Mesenchymal stem cell (in vitro differentiated cells and primary cell): ENCODE data around the gene DLX4.

Experiments used
- DNase-seq: peaks from one replicate; pipeline ENCODE4 v3.0.0-alpha.2; 2013
- H2AFZ ChIP-seq: one replicate; pipeline ENCODE4 v1.6.1; 2013; ENCODE audit warnings: low read depth, mild to moderate bottlenecking, control low read depth, inconsistent platforms, low read length, moderate library complexity
- H2AK5ac ChIP-seq: 2 replicates; pipeline ENCODE4 v1.6.1; 2013; ENCODE audit warnings: low read length, moderate library complexity, mild to moderate bottlenecking, inconsistent platforms; ENCODE audit not compliant: severe bottlenecking
- H2BK120ac ChIP-seq: one replicate; pipeline ENCODE4 v1.6.1; 2013; ENCODE audit warnings: low read depth, mild to moderate bottlenecking, inconsistent platforms, low read length, moderate library complexity
- H2BK12ac ChIP-seq, 2 experiments: one replicate each; pipeline ENCODE4 v1.6.1; 2013; ENCODE audit warnings: inconsistent platforms in 2 of 2, low read length in 2 of 2, mild to moderate bottlenecking in 2 of 2, moderate library complexity in 2 of 2, control low read depth in 1 of 2
- H2BK15ac ChIP-seq: one replicate; pipeline ENCODE4 v1.6.1; 2013; ENCODE audit warnings: mild to moderate bottlenecking, low read depth, inconsistent platforms; ENCODE audit not compliant: poor library complexity, severe bottlenecking
- H2BK5ac ChIP-seq: 2 replicates; pipeline ENCODE4 v1.6.1; 2013; ENCODE audit warnings: low read depth, mild to moderate bottlenecking, low read length, control low read depth, inconsistent platforms; ENCODE audit not compliant: poor library complexity, severe bottlenecking
- H3K14ac ChIP-seq, 2 experiments: one replicate each; pipeline ENCODE4 v1.6.1; 2013; ENCODE audit warnings: inconsistent platforms in 2 of 2, low read length in 2 of 2, control low read depth in 1 of 2, mild to moderate bottlenecking in 1 of 2, moderate library complexity in 1 of 2
- H3K18ac ChIP-seq, 2 experiments: one replicate each; pipeline ENCODE4 v1.6.1; 2013; ENCODE audit warnings: inconsistent platforms in 2 of 2, low read length in 2 of 2, control low read depth in 1 of 2, low read depth in 1 of 2, mild to moderate bottlenecking in 1 of 2
- H3K23ac ChIP-seq, 2 experiments: one replicate each; pipeline ENCODE4 v1.6.1; 2013; ENCODE audit warnings: inconsistent platforms in 2 of 2, low read length in 2 of 2, mild to moderate bottlenecking in 2 of 2, moderate library complexity in 2 of 2, control low read depth in 1 of 2
- H3K27ac ChIP-seq: 2 replicates; pipeline ENCODE4 v1.5.1; 2013; ENCODE audit warnings: mild to moderate bottlenecking, moderate library complexity, low read length, control low read depth, inconsistent platforms; ENCODE audit not compliant: poor library complexity, severe bottlenecking
- H3K27me3 ChIP-seq, 2 experiments: 2 replicates each; pipeline versions ENCODE4 v1.6.1 to v1.7.0; 2013; ENCODE audit warnings: low read length in 2 of 2, mild to moderate bottlenecking in 2 of 2, moderate library complexity in 2 of 2, control low read depth in 1 of 2, inconsistent platforms in 1 of 2; ENCODE audit not compliant: control insufficient read depth in 1 of 2, insufficient read depth in 1 of 2
- H3K36me3 ChIP-seq, 2 experiments: 2 replicates each; pipeline versions ENCODE4 v1.6.1 to v1.7.0; 2013; ENCODE audit warnings: low read length in 2 of 2, control low read depth in 1 of 2, inconsistent platforms in 1 of 2, low read depth in 1 of 2, mild to moderate bottlenecking in 1 of 2; ENCODE audit not compliant: insufficient read depth in 2 of 2, control insufficient read depth in 1 of 2
- H3K4ac ChIP-seq, 2 experiments: one replicate each; pipeline ENCODE4 v1.6.1; 2013; ENCODE audit warnings: inconsistent platforms in 2 of 2, low read length in 2 of 2, mild to moderate bottlenecking in 2 of 2, moderate library complexity in 2 of 2, control low read depth in 1 of 2, low read depth in 1 of 2
- H3K4me1 ChIP-seq: 2 replicates; pipeline ENCODE4 v1.6.1; 2013; ENCODE audit warnings: low read depth, low read length, control low read depth; ENCODE audit not compliant: control insufficient read depth, insufficient read depth
- H3K4me2 ChIP-seq: 2 replicates; pipeline ENCODE4 v1.6.1; 2013; ENCODE audit warnings: low read length, mild to moderate bottlenecking, inconsistent platforms; ENCODE audit not compliant: poor library complexity, severe bottlenecking
- H3K4me3 ChIP-seq, 2 experiments: 2 replicates each; pipeline versions ENCODE4 v1.5.1 to v1.7.0; 2013; ENCODE audit warnings: low read length in 2 of 2, mild to moderate bottlenecking in 2 of 2, control low read depth in 1 of 2, low read depth in 1 of 2; ENCODE audit not compliant: insufficient read depth in 1 of 2
- H3K79me1 ChIP-seq: replicated peaks from 2 replicates; pipeline ENCODE4 v1.6.1; 2013; ENCODE audit warnings: mild to moderate bottlenecking, control low read depth, low read length, inconsistent platforms; ENCODE audit not compliant: poor library complexity, severe bottlenecking
- H3K9ac ChIP-seq: 2 replicates; pipeline ENCODE4 v1.7.0; 2013; ENCODE audit warnings: mild to moderate bottlenecking, low read length, moderate library complexity
- H3K9me3 ChIP-seq: 2 replicates; pipeline ENCODE4 v1.7.0; 2013; ENCODE audit warnings: mild to moderate bottlenecking, low read length; ENCODE audit not compliant: control insufficient read depth
- H4K8ac ChIP-seq: one replicate; pipeline ENCODE4 v1.6.1; 2013; ENCODE audit warnings: inconsistent platforms, mild to moderate bottlenecking, low read length, moderate library complexity
- H4K91ac ChIP-seq: one replicate; pipeline ENCODE4 v1.6.1; 2013; ENCODE audit warnings: mild to moderate bottlenecking, low read length, inconsistent platforms
- WGBS: methylation state at CpG from one replicate; pipeline ENCODE4 v1.1.7; 2013; ENCODE audit warnings: mixed read lengths; 5-methylcytosine and 5-hydroxymethylcytosine counted together

Gene DLX4

DNA sequence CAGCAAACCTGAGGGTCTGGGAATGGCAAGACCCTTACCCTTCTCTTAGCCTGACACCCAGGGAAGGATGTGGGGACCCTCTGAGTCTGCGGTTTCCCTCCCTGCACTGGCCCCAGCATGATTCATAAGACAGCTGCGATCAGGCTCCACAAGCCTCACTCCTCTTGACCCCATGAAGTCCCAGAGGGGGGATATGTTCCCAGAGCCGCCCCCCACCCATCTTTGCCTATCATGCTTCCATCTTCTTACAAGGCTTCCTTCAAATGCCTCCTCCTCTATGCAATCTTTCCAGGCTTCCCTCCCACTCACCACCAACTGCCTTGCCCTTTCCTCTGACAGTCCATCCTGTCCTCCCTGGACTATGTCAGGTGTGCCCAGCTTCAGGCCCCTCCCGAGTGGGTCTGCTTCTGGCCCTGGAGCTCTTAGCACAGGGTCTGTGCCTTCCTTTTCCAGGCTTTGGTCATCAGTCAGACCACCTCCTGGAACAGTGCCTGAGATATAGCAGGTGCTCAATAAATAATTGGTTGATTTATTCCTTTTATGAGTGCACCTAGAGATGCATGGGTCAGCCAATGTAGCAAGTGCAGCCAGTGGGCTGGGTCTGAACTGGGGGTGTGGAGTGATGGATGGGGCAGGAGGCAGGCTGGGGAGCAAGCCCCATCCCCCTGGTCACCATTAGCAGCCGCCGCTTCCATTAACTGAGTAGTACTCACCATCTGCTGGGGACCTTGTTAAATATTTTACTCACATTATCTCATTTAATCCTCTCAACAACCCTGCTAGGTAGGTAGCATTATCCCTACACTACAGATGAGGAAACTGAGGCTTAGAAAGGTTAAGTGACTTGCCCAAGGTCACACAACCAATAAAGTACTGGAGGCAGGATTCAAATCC lies 17.7 kb downstream of the DLX4 start:
- Histone ChIP-seq H3K36me3 (no peaks in the 10 kb centered on the region), H2AFZ (no peak overlapping the region), H3K27ac (no peak overlapping the region), H3K4me2 (no peak overlapping the region), H2BK15ac (peak overlapping the region; percentile 35), H4K91ac (no peak overlapping the region), H3K18ac (no peak overlapping the region), H2BK12ac (no peak overlapping the region), H3K9ac (no peak overlapping the region), H3K27me3 (peaks cover 66 to 80% of the 10 kb centered on the region in 2 experiments), H3K4ac (no peak overlapping the region), H3K4me1 (peaks cover 2% of the 10 kb centered on the region), H4K8ac (no peak overlapping the region), H3K23ac (no peak overlapping the region), H3K79me1 (no peaks in the 10 kb centered on the region), H3K9me3 (peaks cover 3% of the 10 kb centered on the region), H2BK5ac (no peak overlapping the region), H3K14ac (no peak overlapping the region), H2AK5ac (no peak overlapping the region), H3K4me3 (no peak overlapping the region), H2BK120ac (no peak overlapping the region)
- DNase-seq, result no peak
- 75% methylated on average over 6 of the region's 6 CpGs for WGBS

DNA sequence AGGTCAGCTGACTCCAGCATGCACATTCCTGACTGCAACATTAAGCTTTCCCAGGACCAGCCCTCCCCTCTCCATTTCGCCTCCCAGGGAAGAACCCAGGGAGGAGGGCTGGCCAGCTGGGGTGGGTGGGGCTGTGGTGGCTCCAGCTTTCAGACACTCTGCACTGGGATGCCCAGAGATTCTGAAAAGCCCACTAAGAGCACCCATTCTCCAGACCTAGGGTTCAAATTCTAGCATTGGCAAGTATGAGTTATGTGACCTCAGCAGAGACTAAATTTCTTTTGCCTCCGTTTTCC lies 18.2 kb downstream of the DLX4 start:
- DNase-seq, result no peak
- no peaks in the 10 kb centered on the region for H3K79me1 ChIP-seq
- no peak overlapping the region for H3K4ac ChIP-seq
- no peak overlapping the region for H3K23ac ChIP-seq
- WGBS, result 31% methylated on average over 2 of the region's 2 CpGs
- H2BK15ac ChIP-seq, result peak overlapping the region; percentile 35
- H3K4me1 ChIP-seq, result peaks cover 2% of the 10 kb centered on the region
- H2AK5ac ChIP-seq, result no peak overlapping the region
- H3K4me3 ChIP-seq, result no peak overlapping the region
- no peak overlapping the region for H3K9ac ChIP-seq
- no peak overlapping the region for H3K27ac ChIP-seq
- no peak overlapping the region for H2BK120ac ChIP-seq
- no peak overlapping the region for H2AFZ ChIP-seq
- H3K27me3 ChIP-seq, result peaks cover 69 to 84% of the 10 kb centered on the region in 2 experiments
- no peak overlapping the region for H4K8ac ChIP-seq
- H2BK5ac ChIP-seq, result no peak overlapping the region
- no peak overlapping the region for H4K91ac ChIP-seq
- no peaks in the 10 kb centered on the region for H3K36me3 ChIP-seq
- no peak overlapping the region for H2BK12ac ChIP-seq
- no peak overlapping the region for H3K14ac ChIP-seq
- no peak overlapping the region for H3K4me2 ChIP-seq
- H3K9me3 ChIP-seq, result peaks cover 3% of the 10 kb centered on the region
- no peak overlapping the region for H3K18ac ChIP-seq

GRCh38 chr17:49987681-49988441 lies 18.9 kb downstream of the DLX4 start:
- Histone ChIP-seq H2AK5ac (no peak overlapping the region), H3K27ac (no peak overlapping the region), H3K4me1 (peaks cover 4% of the 10 kb centered on the region), H3K14ac (no peak overlapping the region), H3K4me2 (no peak overlapping the region), H2BK5ac (no peak overlapping the region), H3K36me3 (no peaks in the 10 kb centered on the region), H2BK120ac (no peak overlapping the region), H3K18ac (no peak overlapping the region), H3K4me3 (peak overlapping the region in 1 of 2 experiments; percentile 14), H3K23ac (no peak overlapping the region), H3K79me1 (no peaks in the 10 kb centered on the region), H3K9ac (no peak overlapping the region), H4K91ac (peak overlapping the region; percentile 72), H3K27me3 (peaks cover 73 to 86% of the 10 kb centered on the region in 2 experiments), H3K4ac (no peak overlapping the region), H2AFZ (no peak overlapping the region), H2BK12ac (no peak overlapping the region), H3K9me3 (peaks cover 3% of the 10 kb centered on the region), H2BK15ac (no peak overlapping the region), H4K8ac (peak overlapping the region; percentile 21)
- 32% methylated on average over 17 of the region's 17 CpGs for WGBS
- no peak for DNase-seq

DNA sequence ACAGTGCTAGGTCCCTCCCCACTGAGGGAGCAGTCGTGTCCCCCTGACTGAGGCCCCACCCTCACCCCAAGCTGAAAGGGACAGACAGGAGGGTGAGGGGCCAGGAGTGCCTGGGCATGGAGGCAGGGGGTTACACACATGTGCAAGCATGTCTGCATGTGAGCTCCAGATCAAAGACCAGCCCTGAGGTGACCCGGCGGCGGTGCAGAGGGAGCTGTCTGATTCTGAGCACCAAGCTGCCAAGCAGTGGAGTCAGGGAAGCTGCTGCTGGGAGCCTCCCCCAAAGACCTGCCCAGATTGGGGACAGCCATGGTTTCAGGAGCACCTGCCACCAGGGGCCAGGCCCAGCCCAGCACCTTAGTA lies 20.5 kb downstream of the DLX4 start:
- Histone ChIP-seq H3K14ac (no peak overlapping the region), H3K79me1 (no peaks in the 10 kb centered on the region), H3K23ac (no peak overlapping the region), H3K9ac (no peak overlapping the region), H3K4me2 (no peak overlapping the region), H3K9me3 (no peaks in the 10 kb centered on the region), H2BK15ac (no peak overlapping the region), H3K27me3 (peaks cover 80 to 93% of the 10 kb centered on the region in 2 experiments), H3K36me3 (no peaks in the 10 kb centered on the region), H2BK120ac (no peak overlapping the region), H4K8ac (no peak overlapping the region), H4K91ac (no peak overlapping the region), H3K4ac (no peak overlapping the region), H2BK12ac (no peak overlapping the region), H3K18ac (no peak overlapping the region), H2BK5ac (no peak overlapping the region), H2AFZ (no peak overlapping the region), H3K4me3 (no peak overlapping the region), H3K4me1 (peaks cover 16% of the 10 kb centered on the region), H2AK5ac (no peak overlapping the region), H3K27ac (no peak overlapping the region)
- no peak for DNase-seq
- WGBS, result 90% methylated on average over 4 of the region's 4 CpGs
